Neural cell (in vitro differentiated cells): Measurements from ENCODE around the gene CAMK2G. TPM values are rescaled to one million over a fixed set of nuclear protein-coding genes. Genes with fewer than 3 reads are reported as not detected.
"Not testable (repeated sequence)": the region's sequence is repeated elsewhere in the genome, so short reads cannot be mapped to it uniquely, and the experiment has no call there.

Source experiments
- H2AFZ ChIP-seq: fragments of 200-600, 300-800 bp; sonication (generic), shearing (Covaris generic); 2 replicates; pipeline ENCODE4 v1.6.0; 2014; ENCODE audit warnings: low read depth, mild to moderate bottlenecking, antibody characterized with exemption, low read length, moderate library complexity
- H3F3A ChIP-seq: fragments of 200-600 bp; shearing (Covaris generic); 2 replicates; pipeline ENCODE4 v1.6.1; 2016; ENCODE audit warnings: mild to moderate bottlenecking, moderate library complexity, mixed read lengths, antibody characterized with exemption, low read length; ENCODE audit not compliant: insufficient read depth, poor library complexity, severe bottlenecking
- H3K27ac ChIP-seq: fragments of 200-600, 300-800 bp; sonication (generic), shearing (Covaris generic); 2 replicates; pipeline ENCODE4 v1.5.1; 2014; ENCODE audit warnings: mild to moderate bottlenecking, low read length, moderate library complexity
- H3K27me3 ChIP-seq: fragments of 300-800, 200-600 bp; sonication (generic), shearing (Covaris generic); 2 replicates; pipeline ENCODE4 v1.6.0; 2014; ENCODE audit warnings: mild to moderate bottlenecking, low read depth, low read length, moderate library complexity; ENCODE audit not compliant: insufficient read depth
- H3K36me3 ChIP-seq: fragments of 300-800, 200-600 bp; sonication (generic), shearing (Covaris generic); 2 replicates; pipeline ENCODE4 v1.5.1; 2014; ENCODE audit warnings: mild to moderate bottlenecking, antibody characterized with exemption, low read length, moderate library complexity; ENCODE audit not compliant: insufficient read depth
- H3K4me2 ChIP-seq: fragments of 300-800, 200-600 bp; sonication (generic), shearing (Covaris generic); 2 replicates; pipeline ENCODE4 v1.6.0; 2014; ENCODE audit warnings: mild to moderate bottlenecking, low read length
- H3K4me3 ChIP-seq: fragments of 300-800, 200-600 bp; sonication (generic), shearing (Covaris generic); 2 replicates; pipeline ENCODE4 v1.5.1; 2014; ENCODE audit warnings: mild to moderate bottlenecking, low read length, moderate library complexity
- H3K79me2 ChIP-seq: fragments of 200-600 bp; shearing (Covaris generic); replicated peaks from 2 replicates; pipeline ENCODE4 v1.6.0; 2014; ENCODE audit warnings: mild to moderate bottlenecking, low read length, moderate library complexity; ENCODE audit not compliant: insufficient read depth
- H3K9ac ChIP-seq: fragments of 300-800, 200-600 bp; sonication (generic), shearing (Covaris generic); 2 replicates; pipeline ENCODE4 v1.6.1; 2016; ENCODE audit warnings: mild to moderate bottlenecking, low read length, mixed read lengths
- H3K9me2 ChIP-seq: fragments of 200-600 bp; shearing (Covaris generic); 2 replicates; pipeline ENCODE4 v1.6.1; 2016; ENCODE audit warnings: mild to moderate bottlenecking, low read length, mixed read lengths; ENCODE audit not compliant: insufficient read depth
- H3K9me3 ChIP-seq: fragments of 200-600, 300-800 bp; sonication (generic), shearing (Covaris generic); 2 replicates; pipeline ENCODE4 v1.6.1; 2016; ENCODE audit warnings: mild to moderate bottlenecking, mixed run types, low read length, moderate library complexity, mixed read lengths
- H4K20me1 ChIP-seq: fragments of 200-600 bp; shearing (Covaris generic); 2 replicates; pipeline ENCODE4 v1.6.1; 2016; ENCODE audit warnings: mild to moderate bottlenecking, mixed run types; ENCODE audit not compliant: insufficient read depth
- EP300 ChIP-seq: fragments of 450-650 bp; conservative IDR thresholded peaks from 2 replicates; pipeline ENCODE4 v1.6.1; 2014; ENCODE audit warnings: antibody characterized with exemption, mild to moderate bottlenecking, moderate library complexity; ENCODE audit not compliant: poor library complexity, severe bottlenecking
- EZH2 ChIP-seq: fragments of 200-600, 300-800 bp; shearing (Covaris generic), sonication (generic); IDR thresholded peaks from 2 replicates; pipeline ENCODE4 v1.6.1; 2014; ENCODE audit warnings: antibody characterized with exemption, low read length, borderline replicate concordance, mild to moderate bottlenecking; ENCODE audit not compliant: insufficient read depth, poor library complexity, severe bottlenecking
- MXI1 ChIP-seq: fragments of 450-650 bp; conservative IDR thresholded peaks from 2 replicates; pipeline ENCODE4 v1.6.1; 2014; ENCODE audit warnings: antibody characterized with exemption, mild to moderate bottlenecking; ENCODE audit not compliant: poor library complexity, severe bottlenecking
- POLR2AphosphoS5 ChIP-seq: IDR thresholded peaks from 2 replicates; pipeline ENCODE4 v1.6.1; 2012
- RAD21 ChIP-seq: fragments of 450-650 bp; conservative IDR thresholded peaks from 2 replicates; pipeline ENCODE4 v1.6.1; 2014; ENCODE audit warnings: antibody characterized with exemption, mild to moderate bottlenecking, moderate library complexity
- SMC3 ChIP-seq: fragments of 450-650 bp; conservative IDR thresholded peaks from 2 replicates; pipeline ENCODE4 v1.6.1; 2014; ENCODE audit warnings: antibody characterized with exemption, mild to moderate bottlenecking, moderate library complexity; ENCODE audit not compliant: poor library complexity
- TAF1 ChIP-seq: IDR thresholded peaks from 2 replicates; pipeline ENCODE4 v1.6.1; 2012; ENCODE audit warnings: low read depth
- polyA plus RNA-seq: library from polyadenylated mRNA; depleted of rRNA; stranded (reverse); fragments of >200 nt; gene quantifications from 2 replicates; pipeline ENCODE4 v1.2.3, GENCODE V29; 2014
- TF ChIP-seq, protein P1 (sequence below): fragments of 450-650 bp; IDR thresholded peaks from 2 replicates; pipeline ENCODE4 v1.5.1; 2014; ENCODE audit warnings: antibody characterized with exemption, mild to moderate bottlenecking, moderate library complexity; ENCODE audit not compliant: poor library complexity, severe bottlenecking
- TF ChIP-seq, protein P2 (sequence below): IDR thresholded peaks from 2 replicates; pipeline ENCODE4 v1.6.1; 2012; ENCODE audit warnings: borderline replicate concordance

The CAMK2G gene
- polyA plus RNA-seq, 1 donor from 2014 or later: 55.4 TPM

DNA sequence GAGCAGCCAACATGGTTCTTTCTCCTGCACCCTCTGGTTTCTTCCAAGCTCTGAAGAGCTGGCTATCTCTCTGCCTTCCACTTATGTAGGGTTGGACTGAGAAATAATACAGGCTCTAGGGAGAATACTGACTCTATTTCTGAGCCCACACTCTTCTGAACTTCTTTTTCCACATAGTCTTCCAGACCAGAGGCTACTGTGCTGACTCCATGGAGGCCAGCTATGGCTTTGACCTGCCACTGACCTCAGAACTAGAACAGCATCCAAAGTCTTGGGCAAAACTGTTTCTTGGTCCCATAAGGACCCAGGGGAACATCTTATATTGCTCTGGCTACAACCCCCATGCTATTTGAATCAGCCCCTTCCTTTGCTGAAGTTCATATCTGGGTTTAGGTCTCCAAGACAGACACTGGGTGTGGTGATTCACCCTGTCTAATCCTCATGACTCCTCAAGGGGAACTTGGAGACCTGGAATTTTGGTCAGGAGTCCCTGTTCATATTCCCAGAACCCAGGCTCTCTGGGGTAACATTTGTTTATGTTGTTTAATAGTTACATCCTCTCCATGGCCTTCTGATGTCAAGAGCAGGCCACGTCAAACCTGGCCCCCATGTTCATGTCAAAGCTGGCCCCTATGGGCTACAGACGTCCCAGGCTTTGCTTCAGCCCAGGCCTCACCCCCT lies 24.5 kb upstream of the CAMK2G start:
- H3K36me3 ChIP-seq: no peaks in the 10 kb centered on the region
- H3K9ac ChIP-seq: no peak overlapping the region
- no peak overlapping the region for H3K4me3 ChIP-seq
- H3K9me3 ChIP-seq: no peaks in the 10 kb centered on the region
- no peaks in the 10 kb centered on the region for H3K79me2 ChIP-seq
- no peak for TF ChIP-seq MXI1
- TF ChIP-seq, protein P1, sequence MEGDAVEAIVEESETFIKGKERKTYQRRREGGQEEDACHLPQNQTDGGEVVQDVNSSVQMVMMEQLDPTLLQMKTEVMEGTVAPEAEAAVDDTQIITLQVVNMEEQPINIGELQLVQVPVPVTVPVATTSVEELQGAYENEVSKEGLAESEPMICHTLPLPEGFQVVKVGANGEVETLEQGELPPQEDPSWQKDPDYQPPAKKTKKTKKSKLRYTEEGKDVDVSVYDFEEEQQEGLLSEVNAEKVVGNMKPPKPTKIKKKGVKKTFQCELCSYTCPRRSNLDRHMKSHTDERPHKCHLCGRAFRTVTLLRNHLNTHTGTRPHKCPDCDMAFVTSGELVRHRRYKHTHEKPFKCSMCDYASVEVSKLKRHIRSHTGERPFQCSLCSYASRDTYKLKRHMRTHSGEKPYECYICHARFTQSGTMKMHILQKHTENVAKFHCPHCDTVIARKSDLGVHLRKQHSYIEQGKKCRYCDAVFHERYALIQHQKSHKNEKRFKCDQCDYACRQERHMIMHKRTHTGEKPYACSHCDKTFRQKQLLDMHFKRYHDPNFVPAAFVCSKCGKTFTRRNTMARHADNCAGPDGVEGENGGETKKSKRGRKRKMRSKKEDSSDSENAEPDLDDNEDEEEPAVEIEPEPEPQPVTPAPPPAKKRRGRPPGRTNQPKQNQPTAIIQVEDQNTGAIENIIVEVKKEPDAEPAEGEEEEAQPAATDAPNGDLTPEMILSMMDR: no peak
- no peak for TF ChIP-seq EZH2
- no peak for TF ChIP-seq EP300
- TF ChIP-seq TAF1: no peak
- TF ChIP-seq POLR2AphosphoS5: no peak
- TF ChIP-seq, protein P2, sequence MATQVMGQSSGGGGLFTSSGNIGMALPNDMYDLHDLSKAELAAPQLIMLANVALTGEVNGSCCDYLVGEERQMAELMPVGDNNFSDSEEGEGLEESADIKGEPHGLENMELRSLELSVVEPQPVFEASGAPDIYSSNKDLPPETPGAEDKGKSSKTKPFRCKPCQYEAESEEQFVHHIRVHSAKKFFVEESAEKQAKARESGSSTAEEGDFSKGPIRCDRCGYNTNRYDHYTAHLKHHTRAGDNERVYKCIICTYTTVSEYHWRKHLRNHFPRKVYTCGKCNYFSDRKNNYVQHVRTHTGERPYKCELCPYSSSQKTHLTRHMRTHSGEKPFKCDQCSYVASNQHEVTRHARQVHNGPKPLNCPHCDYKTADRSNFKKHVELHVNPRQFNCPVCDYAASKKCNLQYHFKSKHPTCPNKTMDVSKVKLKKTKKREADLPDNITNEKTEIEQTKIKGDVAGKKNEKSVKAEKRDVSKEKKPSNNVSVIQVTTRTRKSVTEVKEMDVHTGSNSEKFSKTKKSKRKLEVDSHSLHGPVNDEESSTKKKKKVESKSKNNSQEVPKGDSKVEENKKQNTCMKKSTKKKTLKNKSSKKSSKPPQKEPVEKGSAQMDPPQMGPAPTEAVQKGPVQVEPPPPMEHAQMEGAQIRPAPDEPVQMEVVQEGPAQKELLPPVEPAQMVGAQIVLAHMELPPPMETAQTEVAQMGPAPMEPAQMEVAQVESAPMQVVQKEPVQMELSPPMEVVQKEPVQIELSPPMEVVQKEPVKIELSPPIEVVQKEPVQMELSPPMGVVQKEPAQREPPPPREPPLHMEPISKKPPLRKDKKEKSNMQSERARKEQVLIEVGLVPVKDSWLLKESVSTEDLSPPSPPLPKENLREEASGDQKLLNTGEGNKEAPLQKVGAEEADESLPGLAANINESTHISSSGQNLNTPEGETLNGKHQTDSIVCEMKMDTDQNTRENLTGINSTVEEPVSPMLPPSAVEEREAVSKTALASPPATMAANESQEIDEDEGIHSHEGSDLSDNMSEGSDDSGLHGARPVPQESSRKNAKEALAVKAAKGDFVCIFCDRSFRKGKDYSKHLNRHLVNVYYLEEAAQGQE: no peak
- TF ChIP-seq RAD21: no peak
- no peak for TF ChIP-seq SMC3
- H3F3A ChIP-seq: no peaks in the 10 kb centered on the region
- H3K27ac ChIP-seq: no peak overlapping the region
- H3K9me2 ChIP-seq: no peaks in the 10 kb centered on the region
- H3K4me2 ChIP-seq: no peak overlapping the region
- no peak overlapping the region for H2AFZ ChIP-seq
- no peaks in the 10 kb centered on the region for H3K27me3 ChIP-seq
- no peaks in the 10 kb centered on the region for H4K20me1 ChIP-seq

DNA sequence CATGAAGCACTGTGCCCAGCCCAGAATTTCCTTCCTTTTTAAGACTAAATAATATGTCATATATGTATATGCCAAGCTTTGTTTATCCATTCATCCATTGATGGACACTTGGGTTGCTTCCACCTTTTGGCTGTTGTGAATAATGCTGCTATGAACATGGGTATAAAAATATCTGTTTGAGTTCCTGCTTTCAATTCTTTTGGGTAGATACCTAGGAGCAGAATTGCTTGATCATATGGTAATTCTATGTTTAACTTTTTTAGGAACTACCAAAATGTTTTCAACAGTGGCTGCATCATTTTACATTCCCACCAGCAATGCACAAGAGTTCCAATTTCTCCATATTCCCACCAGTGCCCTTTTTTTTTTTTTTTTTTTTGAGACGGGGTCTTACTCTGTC lies 23.3 kb upstream of the CAMK2G start:
- no peak overlapping the region for H3K27ac ChIP-seq
- H3K9me3 ChIP-seq: no peaks in the 10 kb centered on the region
- no peak overlapping the region for H3K4me2 ChIP-seq
- H3F3A ChIP-seq: no peaks in the 10 kb centered on the region
- TF ChIP-seq POLR2AphosphoS5 (no peak), EZH2 (no peak)
- H3K36me3 ChIP-seq: no peaks in the 10 kb centered on the region
- no peaks in the 10 kb centered on the region for H3K27me3 ChIP-seq
- no peak overlapping the region for H2AFZ ChIP-seq
- no peak overlapping the region for H3K9ac ChIP-seq
- no peaks in the 10 kb centered on the region for H3K79me2 ChIP-seq
- no peak overlapping the region for H3K4me3 ChIP-seq
- H3K9me2 ChIP-seq: no peaks in the 10 kb centered on the region
- H4K20me1 ChIP-seq: no peaks in the 10 kb centered on the region

DNA sequence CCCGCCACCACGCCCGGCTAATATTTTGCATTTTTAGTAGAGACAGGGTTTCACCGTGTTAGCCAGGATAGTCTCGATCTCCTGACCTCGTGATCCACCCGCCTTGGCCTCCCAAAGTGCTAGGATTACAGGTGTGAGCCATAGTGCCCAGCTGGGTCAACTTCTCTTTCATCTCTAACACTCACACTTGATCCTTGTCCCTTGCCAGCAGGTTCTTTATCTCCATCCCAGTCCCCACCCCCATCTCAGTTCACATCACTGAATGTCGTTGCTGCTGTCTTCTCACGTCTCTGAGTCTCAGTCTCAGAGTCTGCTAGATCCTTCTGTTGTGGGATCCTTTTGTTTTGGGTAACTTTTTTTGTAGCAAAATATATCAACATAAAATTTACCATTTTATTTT lies 21.0 kb upstream of the CAMK2G start:
- H3K4me3 ChIP-seq, H3K9me2 ChIP-seq, H2AFZ ChIP-seq, H3K36me3 ChIP-seq, H3K79me2 ChIP-seq, H3K9ac ChIP-seq, H3K27ac ChIP-seq, H3K9me3 ChIP-seq, H3F3A ChIP-seq, H4K20me1 ChIP-seq, H3K4me2 ChIP-seq, H3K27me3 ChIP-seq: not testable (repeated sequence)
